Measurements from ENCODE around the gene SMAD7. TPM values are rescaled to one million over a fixed set of nuclear protein-coding genes. Genes with fewer than 3 reads are reported as not detected.

Gene SMAD7
- total RNA-seq, 6 experiments from 2014 or later: 29.6 to 35.8 (median 30.7) TPM

DNA sequence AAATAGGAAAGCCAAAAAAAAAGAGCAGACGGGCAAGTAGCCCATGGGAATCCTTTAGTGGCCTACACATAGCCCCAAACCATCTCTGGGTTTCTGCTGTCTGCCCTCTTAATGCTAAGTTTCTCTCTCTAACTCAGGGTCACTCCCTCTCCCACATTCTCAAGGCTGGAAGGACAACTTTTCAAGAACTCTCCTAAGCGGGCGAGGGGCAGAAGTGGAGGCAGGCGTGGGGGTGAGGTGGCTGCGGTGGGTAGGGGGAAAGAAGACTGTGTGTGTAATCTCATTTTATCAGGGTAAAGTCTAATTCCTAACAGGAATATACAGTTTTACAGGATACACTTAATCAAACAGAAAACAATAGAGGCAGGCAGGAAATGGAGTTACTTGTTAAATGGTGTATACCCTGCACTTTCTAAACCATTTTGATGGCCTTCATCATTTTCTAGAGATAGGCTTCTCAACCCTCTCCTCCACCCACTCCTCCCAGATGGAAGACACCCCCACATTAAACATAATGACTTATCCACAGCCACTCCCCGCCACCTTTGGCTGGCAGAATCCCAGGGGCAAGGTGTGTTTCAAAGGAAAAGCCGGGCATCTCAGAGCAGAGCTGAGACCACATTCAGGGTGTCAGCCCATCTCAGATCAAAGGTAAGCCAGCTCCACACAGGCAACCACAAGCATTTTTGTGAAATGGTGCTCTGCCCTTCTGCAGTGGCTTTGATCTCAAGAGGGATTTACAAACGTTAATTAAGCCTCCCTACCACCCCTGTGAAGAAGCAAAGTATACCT, 6.8 kb downstream of the SMAD7 start:
- H3K27ac Mint-ChIP-seq: peak overlapping the region; percentile 86

DNA sequence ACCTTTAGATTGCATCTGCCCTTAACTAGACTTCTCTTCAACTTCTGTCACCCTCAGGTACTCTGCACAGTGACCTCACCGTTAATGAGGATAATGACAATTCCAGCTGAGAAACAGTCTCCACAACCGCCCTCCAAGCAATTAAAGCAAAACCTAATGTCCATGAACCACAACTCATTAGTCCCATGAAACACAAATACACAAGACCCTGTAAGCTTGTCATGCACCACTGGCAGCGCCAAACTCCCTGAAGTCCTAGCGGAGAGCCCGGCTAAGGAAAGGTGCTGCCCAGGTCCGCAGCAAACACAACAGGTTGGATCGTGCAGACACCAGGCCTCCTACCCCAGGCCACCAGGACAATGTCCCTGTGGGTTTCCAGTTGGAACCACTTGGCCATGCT, 7.4 kb downstream of the SMAD7 start:
- DNase-seq: no peak

More for the DNA sequence above, 6.8 kb downstream of the SMAD7 start:
- peaks cover 16% of the 10 kb centered on the region for H3K27me3 Mint-ChIP-seq (ENCODE audit: insufficient read depth)
- no peak for DNase-seq
- TF ChIP-seq, protein P1, sequence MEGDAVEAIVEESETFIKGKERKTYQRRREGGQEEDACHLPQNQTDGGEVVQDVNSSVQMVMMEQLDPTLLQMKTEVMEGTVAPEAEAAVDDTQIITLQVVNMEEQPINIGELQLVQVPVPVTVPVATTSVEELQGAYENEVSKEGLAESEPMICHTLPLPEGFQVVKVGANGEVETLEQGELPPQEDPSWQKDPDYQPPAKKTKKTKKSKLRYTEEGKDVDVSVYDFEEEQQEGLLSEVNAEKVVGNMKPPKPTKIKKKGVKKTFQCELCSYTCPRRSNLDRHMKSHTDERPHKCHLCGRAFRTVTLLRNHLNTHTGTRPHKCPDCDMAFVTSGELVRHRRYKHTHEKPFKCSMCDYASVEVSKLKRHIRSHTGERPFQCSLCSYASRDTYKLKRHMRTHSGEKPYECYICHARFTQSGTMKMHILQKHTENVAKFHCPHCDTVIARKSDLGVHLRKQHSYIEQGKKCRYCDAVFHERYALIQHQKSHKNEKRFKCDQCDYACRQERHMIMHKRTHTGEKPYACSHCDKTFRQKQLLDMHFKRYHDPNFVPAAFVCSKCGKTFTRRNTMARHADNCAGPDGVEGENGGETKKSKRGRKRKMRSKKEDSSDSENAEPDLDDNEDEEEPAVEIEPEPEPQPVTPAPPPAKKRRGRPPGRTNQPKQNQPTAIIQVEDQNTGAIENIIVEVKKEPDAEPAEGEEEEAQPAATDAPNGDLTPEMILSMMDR (IDR thresholded peaks at IDR 0.05): no peak
- H3K4me3 Mint-ChIP-seq: peak overlapping the region; percentile 100
- no peaks in the 10 kb centered on the region for H3K9me3 Mint-ChIP-seq
- peaks cover 92% of the 10 kb centered on the region for H3K4me1 Mint-ChIP-seq (ENCODE audit: low read depth)
- H3K36me3 Mint-ChIP-seq (ENCODE audit: low read depth): peaks cover 73% of the 10 kb centered on the region

DNA sequence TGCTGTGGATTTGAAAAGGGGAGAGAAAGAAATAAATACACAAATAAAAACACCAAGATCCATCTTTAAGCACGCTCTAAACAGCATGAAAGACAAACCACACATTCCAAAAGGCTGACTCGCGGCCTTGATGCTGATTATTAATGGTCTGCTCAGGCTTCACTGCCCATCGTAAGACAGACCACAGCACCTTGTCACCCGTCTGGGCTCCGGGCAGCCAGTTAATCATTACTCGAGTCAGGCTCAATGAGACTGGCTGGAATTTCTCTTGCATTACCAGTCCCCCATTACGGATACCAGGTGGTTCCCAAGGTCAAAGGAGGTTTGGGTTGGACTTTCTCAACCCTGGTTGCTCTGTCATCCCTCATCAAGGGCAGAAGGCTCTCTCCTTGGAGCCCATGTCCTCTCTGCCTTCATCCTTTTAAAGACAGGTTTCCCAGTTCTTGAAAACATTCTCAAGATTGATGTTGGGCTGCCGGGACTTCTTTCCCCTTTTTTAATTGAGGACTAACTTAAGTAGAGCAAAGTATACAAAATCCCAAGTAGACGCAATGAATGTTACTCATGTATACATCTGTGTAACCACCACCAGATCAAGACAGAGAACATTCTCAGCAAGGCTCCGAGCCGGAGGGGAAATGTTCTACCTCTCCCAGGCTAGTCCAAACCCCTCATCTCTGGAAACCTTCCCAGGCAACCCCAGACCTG, 8.1 kb downstream of the SMAD7 start:
- TF ChIP-seq, protein P1 (IDR thresholded peaks at IDR 0.05): no peak
- Mint-ChIP-seq H3K4me3 (peak overlapping the region; percentile 100), H3K27ac (peak overlapping the region; percentile 86), H3K27me3 (ENCODE audit: insufficient read depth) (peaks cover 16% of the 10 kb centered on the region), H3K36me3 (ENCODE audit: low read depth) (peaks cover 72% of the 10 kb centered on the region), H3K9me3 (no peaks in the 10 kb centered on the region), H3K4me1 (ENCODE audit: low read depth) (peaks cover 100% of the 10 kb centered on the region)
- peak; percentile 98 for DNase-seq

More for the DNA sequence above, 7.4 kb downstream of the SMAD7 start:
- peaks cover 98% of the 10 kb centered on the region for H3K4me1 Mint-ChIP-seq (ENCODE audit: low read depth)
- TF ChIP-seq, protein P1 (IDR thresholded peaks at IDR 0.05): no peak
- H3K9me3 Mint-ChIP-seq: no peaks in the 10 kb centered on the region
- H3K4me3 Mint-ChIP-seq: peak overlapping the region; percentile 100
- peak overlapping the region; percentile 86 for H3K27ac Mint-ChIP-seq
- peaks cover 74% of the 10 kb centered on the region for H3K36me3 Mint-ChIP-seq (ENCODE audit: low read depth)
- peaks cover 16% of the 10 kb centered on the region for H3K27me3 Mint-ChIP-seq (ENCODE audit: insufficient read depth)

DNA sequence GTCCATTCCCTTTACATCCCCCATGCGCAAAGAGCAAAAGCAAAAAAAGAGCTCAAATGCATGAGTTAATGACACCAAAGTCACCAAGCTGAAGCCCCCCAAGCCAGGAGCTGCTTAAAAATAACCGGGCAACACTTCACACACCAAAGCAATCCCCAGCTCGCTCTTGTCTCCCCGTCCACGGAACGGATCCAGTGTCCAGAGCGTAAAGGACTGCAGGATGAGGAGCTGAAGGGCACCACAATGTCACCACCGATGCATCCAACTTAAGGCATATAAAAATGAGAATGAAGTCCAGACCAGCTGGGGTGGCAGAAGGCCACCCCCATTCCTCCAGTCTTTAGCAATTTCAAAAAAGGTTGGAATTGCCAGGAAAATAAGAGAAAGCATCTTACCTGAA, 8.7 kb downstream of the SMAD7 start:
- H3K27ac Mint-ChIP-seq: peak overlapping the region; percentile 86
- peak overlapping the region; percentile 100 for H3K4me3 Mint-ChIP-seq
- TF ChIP-seq, protein P1 (IDR thresholded peaks at IDR 0.05): no peak
- peaks cover 100% of the 10 kb centered on the region for H3K4me1 Mint-ChIP-seq (ENCODE audit: low read depth)
- H3K9me3 Mint-ChIP-seq: no peaks in the 10 kb centered on the region
- DNase-seq: no peak
- H3K36me3 Mint-ChIP-seq (ENCODE audit: low read depth): peaks cover 66% of the 10 kb centered on the region
- H3K27me3 Mint-ChIP-seq (ENCODE audit: insufficient read depth): peaks cover 16% of the 10 kb centered on the region

DNA sequence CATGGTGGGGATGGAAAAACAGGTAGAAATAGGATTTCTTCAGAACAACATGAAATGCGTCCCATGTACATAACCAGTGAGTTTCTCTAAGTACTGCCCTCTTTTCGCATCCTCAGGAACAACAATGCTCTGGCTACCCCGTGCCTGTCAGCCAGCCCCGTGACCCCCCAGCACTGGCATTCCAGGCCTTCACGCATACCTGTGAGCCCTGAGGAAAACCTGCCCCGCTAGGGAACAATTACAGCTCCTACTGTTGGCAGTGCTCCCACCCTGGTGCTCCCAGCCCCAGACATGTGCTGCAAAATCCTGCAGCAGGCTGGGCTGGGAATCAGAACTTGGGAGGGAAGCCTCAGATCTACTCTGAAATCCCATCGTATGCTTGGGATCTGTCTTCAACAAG, 9.1 kb downstream of the SMAD7 start:
- Mint-ChIP-seq H3K27me3 (ENCODE audit: insufficient read depth) (peaks cover 16% of the 10 kb centered on the region), H3K27ac (peak overlapping the region; percentile 86), H3K9me3 (no peaks in the 10 kb centered on the region), H3K36me3 (ENCODE audit: low read depth) (peaks cover 62% of the 10 kb centered on the region), H3K4me1 (ENCODE audit: low read depth) (peaks cover 100% of the 10 kb centered on the region), H3K4me3 (peak overlapping the region; percentile 100)
- DNase-seq: no peak
- TF ChIP-seq, protein P1 (IDR thresholded peaks at IDR 0.05): no peak
